Measurements from ENCODE around the gene PNRC2.

DNA sequence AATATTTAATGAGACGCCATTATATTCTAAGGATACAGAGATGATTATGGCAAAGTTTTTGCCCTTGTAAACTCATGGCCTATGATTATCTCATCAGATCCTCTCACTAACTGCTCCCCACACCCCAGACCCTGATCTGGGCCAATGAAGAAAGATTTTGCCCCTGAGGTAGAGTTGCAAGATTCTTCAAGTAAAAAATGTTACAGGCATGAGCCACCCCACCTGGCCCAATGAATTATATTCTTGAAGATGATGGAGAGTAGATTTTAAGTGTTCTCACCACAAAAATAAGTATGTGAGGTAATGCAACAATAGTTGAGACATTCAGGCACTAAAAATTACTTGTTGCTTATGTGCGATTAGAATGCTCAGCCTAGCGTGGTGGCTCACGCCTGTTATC lies 44.7 kb upstream of the PNRC2 start:
- TF ChIP-seq, protein P1, sequence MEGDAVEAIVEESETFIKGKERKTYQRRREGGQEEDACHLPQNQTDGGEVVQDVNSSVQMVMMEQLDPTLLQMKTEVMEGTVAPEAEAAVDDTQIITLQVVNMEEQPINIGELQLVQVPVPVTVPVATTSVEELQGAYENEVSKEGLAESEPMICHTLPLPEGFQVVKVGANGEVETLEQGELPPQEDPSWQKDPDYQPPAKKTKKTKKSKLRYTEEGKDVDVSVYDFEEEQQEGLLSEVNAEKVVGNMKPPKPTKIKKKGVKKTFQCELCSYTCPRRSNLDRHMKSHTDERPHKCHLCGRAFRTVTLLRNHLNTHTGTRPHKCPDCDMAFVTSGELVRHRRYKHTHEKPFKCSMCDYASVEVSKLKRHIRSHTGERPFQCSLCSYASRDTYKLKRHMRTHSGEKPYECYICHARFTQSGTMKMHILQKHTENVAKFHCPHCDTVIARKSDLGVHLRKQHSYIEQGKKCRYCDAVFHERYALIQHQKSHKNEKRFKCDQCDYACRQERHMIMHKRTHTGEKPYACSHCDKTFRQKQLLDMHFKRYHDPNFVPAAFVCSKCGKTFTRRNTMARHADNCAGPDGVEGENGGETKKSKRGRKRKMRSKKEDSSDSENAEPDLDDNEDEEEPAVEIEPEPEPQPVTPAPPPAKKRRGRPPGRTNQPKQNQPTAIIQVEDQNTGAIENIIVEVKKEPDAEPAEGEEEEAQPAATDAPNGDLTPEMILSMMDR (IDR thresholded peaks at IDR 0.05 in 4 of 5, conservative IDR thresholded peaks at IDR 0.05 in 1 of 5) = no peak
- TF ChIP-seq POLR2A (IDR thresholded peaks at IDR 0.05) = no peak
